Activated naive CD4-positive, alpha-beta T cell treated with anti-CD3 and anti-CD28 coated beads, Interleukin-2, amount 10 ng/mL, durations not matched to agents 7 days and 5 days (primary cell): ENCODE data around the gene WDR4.
A peak's percentile ranks its signal among the peaks of the same experiment; 100 is the strongest.
"Not testable (repeated sequence)": the region's sequence is repeated elsewhere in the genome, so short reads cannot be mapped to it uniquely, and the experiment has no call there.

Experiments
- CTCF ChIA-PET: fragments of 350-600 bp; sonication (Branson Sonifier 250); formaldehyde crosslinking; loops from one replicate; lab custom pipeline; 2021; ENCODE audit warnings: antibody characterized with exemption; lab: Charles Lee
- DNase-seq: peaks from one replicate; pipeline ENCODE4 v3.0.0-alpha.2; 2020
- H3K27ac Mint-ChIP-seq: one replicate; pipeline ENCODE4 v1.8.0; 2021; ENCODE audit warnings: mild to moderate bottlenecking, moderate library complexity, mixed read lengths
- H3K27me3 Mint-ChIP-seq: one replicate; pipeline ENCODE4 v1.8.0; 2021; ENCODE audit warnings: mild to moderate bottlenecking, mixed read lengths
- H3K36me3 Mint-ChIP-seq: one replicate; pipeline ENCODE4 v1.8.0; 2021; ENCODE audit warnings: mixed read lengths
- H3K4me1 Mint-ChIP-seq: one replicate; pipeline ENCODE4 v1.8.0; 2021; ENCODE audit warnings: mixed read lengths
- H3K4me3 Mint-ChIP-seq: one replicate; pipeline ENCODE4 v1.8.0; 2021; ENCODE audit warnings: mild to moderate bottlenecking, moderate library complexity, mixed read lengths
- H3K9me3 Mint-ChIP-seq: one replicate; pipeline ENCODE4 v1.8.0; 2021; ENCODE audit warnings: mixed read lengths

WDR4 gene

DNA sequence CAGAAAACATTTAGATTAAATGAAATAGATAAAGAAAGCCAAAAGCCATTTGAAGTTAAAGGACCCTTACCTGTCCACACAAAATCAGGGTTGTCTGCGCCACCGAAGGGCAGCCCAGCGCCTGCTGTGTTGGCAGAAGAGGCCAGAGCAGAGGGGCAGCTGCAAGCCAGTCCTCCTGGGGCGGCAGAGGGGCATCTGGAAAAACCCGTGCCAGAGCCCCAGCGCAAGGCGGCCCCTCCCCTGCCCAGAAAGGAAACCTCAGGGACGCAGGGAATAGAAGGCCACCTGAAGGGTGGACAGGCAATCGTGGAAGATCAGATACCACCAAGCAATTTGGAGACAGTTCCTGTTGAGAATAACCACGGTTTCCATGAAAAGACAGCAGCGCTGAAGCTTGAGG, 24.5 kb upstream of the WDR4 start:
- no peak for DNase-seq
- H3K27me3 Mint-ChIP-seq = no peaks in the 10 kb centered on the region
- peaks cover 32% of the 10 kb centered on the region for H3K36me3 Mint-ChIP-seq
- H3K4me1 Mint-ChIP-seq = no peaks in the 10 kb centered on the region
- H3K9me3 Mint-ChIP-seq = no peaks in the 10 kb centered on the region
- H3K4me3 Mint-ChIP-seq = no peak overlapping the region
- CTCF ChIA-PET = no interaction called here
- H3K27ac Mint-ChIP-seq = no peak overlapping the region

DNA sequence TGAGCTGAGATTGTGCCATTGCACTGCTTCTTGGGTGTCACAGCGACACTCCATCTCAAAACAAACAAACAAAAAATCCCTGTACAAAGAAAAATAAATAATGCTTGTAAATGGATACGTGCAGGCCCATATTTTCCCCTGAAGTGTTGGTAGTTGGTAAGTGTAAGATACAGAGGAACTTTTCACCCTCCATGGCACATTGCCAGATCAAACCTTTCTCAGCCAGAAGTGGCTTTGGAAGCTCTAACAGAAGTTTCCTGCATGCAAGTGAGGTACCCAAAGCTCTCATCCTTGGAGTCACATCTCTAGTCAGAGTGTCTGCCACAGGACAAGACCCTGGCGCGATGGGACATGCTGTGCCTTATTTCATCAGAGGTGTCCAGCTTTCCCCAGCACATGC, 21.1 kb upstream of the WDR4 start:
- H3K27ac Mint-ChIP-seq = no peak overlapping the region
- CTCF ChIA-PET = no interaction called here
- no peak for DNase-seq
- no peak overlapping the region for H3K4me3 Mint-ChIP-seq
- H3K9me3 Mint-ChIP-seq = no peaks in the 10 kb centered on the region
- no peaks in the 10 kb centered on the region for H3K27me3 Mint-ChIP-seq
- H3K4me1 Mint-ChIP-seq = no peaks in the 10 kb centered on the region
- H3K36me3 Mint-ChIP-seq = peaks cover 29% of the 10 kb centered on the region

DNA sequence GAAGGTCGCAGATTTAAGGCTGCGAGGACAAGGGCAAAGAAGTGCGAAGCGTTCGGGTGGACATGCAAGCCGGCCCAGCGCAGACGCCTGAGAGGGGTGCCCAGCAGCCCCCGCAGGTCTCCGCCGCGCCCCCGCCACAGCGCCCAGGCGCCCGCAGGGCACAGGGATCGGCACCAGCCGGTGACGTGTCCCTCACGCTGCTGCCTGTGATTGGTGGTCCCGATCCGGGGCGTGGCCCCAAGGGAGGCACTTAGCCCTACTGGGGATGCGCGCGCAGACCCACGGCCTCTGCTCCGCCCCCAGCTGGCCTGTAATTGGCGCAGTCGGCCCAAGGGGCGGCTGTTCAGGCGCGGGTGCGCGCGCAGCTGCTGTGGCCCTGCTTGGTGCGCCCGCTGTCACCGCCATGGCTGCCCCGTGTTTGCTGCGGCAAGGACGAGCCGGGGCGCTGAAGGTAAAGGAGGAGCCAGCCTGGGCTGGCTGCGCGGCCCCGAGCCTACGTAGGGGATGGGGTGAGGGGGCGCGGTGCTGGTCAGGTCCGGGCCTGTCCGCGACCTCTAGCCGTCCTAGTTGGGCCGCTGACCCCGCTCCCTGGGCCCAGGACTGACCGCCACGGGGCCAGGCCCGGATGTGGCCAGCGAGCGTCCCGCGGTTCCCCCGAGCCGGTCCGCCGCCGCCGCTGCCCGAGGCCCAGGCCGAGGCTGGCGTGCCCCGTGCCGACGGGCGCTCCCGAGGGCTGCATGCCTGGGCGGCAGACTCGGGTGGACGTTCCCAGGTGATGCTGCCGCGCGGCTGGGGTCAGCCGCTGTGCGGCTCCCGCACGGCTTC, 13.8 kb upstream of the WDR4 start, which contains the start of gene NDUFV3:
TSS of gene NDUFV3 (plus strand) at position 379 of the 825 bp plus-strand sequence. CDS start at position 404, 25 bp downstream.
- no peaks in the 10 kb centered on the region for H3K27me3 Mint-ChIP-seq

DNA sequence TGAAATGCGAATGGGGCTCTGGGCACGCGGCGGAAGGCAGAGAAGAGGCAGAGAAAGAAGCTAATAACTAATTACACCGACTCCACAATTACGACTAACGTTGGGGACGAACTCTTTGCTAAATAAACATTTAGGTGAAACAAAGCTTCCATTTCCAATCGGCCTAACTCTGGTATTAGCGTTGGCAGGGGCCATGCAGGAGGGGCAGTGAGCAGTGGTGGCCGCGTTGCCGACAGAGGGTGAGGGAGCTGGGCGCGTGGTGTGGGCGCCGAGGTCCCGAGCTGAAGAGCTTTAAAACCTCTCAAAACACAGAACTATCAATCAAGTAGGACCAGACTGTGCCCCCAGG, 13.2 kb upstream of the WDR4 start:
- CTCF ChIA-PET = interaction anchor here (1.2 to 2.2 kb wide), 2 partner anchors 11 to 299 kb away, joined by 3 to 6 read pairs; no protein-coding TSS in a partner anchor
- no peaks in the 10 kb centered on the region for H3K9me3 Mint-ChIP-seq
- peak overlapping the region; percentile 81 for H3K4me3 Mint-ChIP-seq
- peaks cover 12% of the 10 kb centered on the region for H3K4me1 Mint-ChIP-seq
- peak overlapping the region; percentile 94 for H3K27ac Mint-ChIP-seq
- H3K27me3 Mint-ChIP-seq = no peaks in the 10 kb centered on the region
- no peak for DNase-seq
- H3K36me3 Mint-ChIP-seq = peaks cover 9% of the 10 kb centered on the region

More for the DNA sequence above, 13.8 kb upstream of the WDR4 start, which contains the start of gene NDUFV3:
- Mint-ChIP-seq H3K9me3 (no peaks in the 10 kb centered on the region), H3K4me3 (peak within 1 kb of the TSS; percentile 84), H3K4me1 (peaks cover 12% of the 10 kb centered on the region), H3K36me3 (peaks cover 10% of the 10 kb centered on the region), H3K27ac (peak within 1 kb of the TSS; percentile 94)
- CTCF ChIA-PET = interaction anchor here (1.2 to 2.2 kb wide), 2 partner anchors 12 to 300 kb away, joined by 3 to 6 read pairs; no protein-coding TSS in a partner anchor
- peak; percentile 100 for DNase-seq

DNA sequence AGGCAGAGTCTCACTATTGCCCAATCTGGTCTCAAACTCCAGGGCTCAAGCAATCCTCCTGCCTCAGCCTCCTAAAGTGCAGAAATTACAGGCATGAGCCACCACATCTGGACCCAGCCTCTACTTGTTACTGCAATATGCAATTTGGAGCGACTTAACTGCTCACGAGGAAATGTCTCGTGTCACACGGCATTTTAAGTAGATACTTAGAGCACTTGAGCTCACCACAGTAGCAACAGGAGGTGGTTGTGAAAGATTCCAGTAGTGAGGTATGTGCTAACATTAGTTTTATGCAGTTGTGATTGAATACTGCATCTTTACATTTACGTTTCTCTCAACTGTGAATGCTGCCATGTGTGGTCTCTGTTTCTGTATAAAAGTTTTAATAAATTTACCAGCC, 8.0 kb upstream of the WDR4 start:
- Mint-ChIP-seq H3K27ac (no peak overlapping the region), H3K36me3 (no peaks in the 10 kb centered on the region), H3K4me1 (peaks cover 2% of the 10 kb centered on the region), H3K4me3 (no peak overlapping the region), H3K9me3 (no peaks in the 10 kb centered on the region), H3K27me3 (no peaks in the 10 kb centered on the region)
- DNase-seq = no peak
- CTCF ChIA-PET = no interaction called here

DNA sequence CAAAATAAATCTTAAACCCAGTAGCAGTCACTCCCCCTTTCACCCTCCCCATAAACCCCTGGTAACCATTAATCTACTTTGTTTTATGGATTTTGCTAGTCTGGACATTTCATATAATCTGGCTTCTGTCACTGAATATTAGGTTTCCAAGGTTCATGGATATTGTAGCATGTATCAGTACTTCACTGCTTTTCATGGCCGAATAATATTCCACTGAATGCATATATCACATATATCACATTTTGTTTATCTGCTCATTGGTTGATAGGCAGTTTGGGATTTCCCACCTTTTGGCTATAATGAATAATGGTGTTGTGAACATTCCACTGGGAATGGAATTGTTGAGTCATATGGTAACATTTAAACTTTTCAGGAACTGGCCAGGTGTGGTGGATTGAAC, 4.6 kb upstream of the WDR4 start:
- CTCF ChIA-PET = no interaction called here
- no peak for DNase-seq
- Mint-ChIP-seq H3K4me1 (peaks cover 20% of the 10 kb centered on the region), H3K4me3 (no peak overlapping the region), H3K27me3 (peaks cover 5% of the 10 kb centered on the region), H3K27ac (no peak overlapping the region), H3K9me3 (no peaks in the 10 kb centered on the region), H3K36me3 (peaks cover 4% of the 10 kb centered on the region)

DNA sequence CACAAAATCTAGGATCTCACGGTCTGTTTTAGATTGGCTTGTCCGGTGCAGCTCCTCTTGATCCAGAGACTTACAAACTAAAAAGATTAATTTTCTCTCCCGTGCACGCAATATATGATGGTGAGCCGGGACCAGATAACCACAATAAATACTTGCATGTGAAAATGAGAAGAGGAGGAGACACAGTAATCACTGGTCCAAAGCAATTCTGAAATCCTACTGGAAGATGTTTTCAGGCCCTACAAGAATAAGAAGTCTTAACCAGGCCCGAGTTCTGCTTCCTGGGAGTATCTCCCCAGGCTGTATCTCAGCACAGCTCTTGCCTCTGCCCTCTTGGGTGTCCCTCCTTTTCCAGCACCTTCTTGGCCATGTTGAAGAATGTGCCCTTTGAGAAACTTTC, 1.0 kb upstream of the WDR4 start:
- Mint-ChIP-seq H3K36me3 (peaks cover 11% of the 10 kb centered on the region), H3K4me1 (peaks cover 36% of the 10 kb centered on the region), H3K9me3 (no peaks in the 10 kb centered on the region), H3K27me3 (peaks cover 5% of the 10 kb centered on the region), H3K4me3 (peak overlapping the region; percentile 96), H3K27ac (peak overlapping the region; percentile 93)
- CTCF ChIA-PET = interaction anchor here (1.2 kb wide), 1 partner anchor 225 kb away, joined by 3 read pairs; no protein-coding TSS in a partner anchor
- no peak for DNase-seq

DNA sequence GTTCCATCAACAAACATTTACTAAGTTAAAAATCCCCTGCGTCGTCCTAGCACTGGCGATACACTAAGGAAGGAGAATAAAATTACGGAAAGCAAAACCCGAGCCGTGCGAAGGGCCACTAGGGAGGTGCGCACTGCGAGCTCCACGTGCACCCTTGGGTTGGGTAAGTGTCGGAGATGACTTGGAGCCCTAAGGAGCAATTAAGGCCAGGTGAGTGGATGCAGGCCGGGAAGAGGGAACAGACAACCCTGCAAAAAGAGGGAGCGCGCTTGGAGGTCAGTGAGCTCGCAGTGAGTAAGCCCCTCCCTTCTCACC, 704 bp downstream of the WDR4 start:
- Mint-ChIP-seq H3K36me3 (peaks cover 18% of the 10 kb centered on the region), H3K4me3 (peak overlapping the region; percentile 96), H3K4me1 (peaks cover 36% of the 10 kb centered on the region), H3K27ac (peak overlapping the region; percentile 93), H3K9me3 (no peaks in the 10 kb centered on the region), H3K27me3 (peaks cover 5% of the 10 kb centered on the region)
- no peak for DNase-seq
- CTCF ChIA-PET = no interaction called here

DNA sequence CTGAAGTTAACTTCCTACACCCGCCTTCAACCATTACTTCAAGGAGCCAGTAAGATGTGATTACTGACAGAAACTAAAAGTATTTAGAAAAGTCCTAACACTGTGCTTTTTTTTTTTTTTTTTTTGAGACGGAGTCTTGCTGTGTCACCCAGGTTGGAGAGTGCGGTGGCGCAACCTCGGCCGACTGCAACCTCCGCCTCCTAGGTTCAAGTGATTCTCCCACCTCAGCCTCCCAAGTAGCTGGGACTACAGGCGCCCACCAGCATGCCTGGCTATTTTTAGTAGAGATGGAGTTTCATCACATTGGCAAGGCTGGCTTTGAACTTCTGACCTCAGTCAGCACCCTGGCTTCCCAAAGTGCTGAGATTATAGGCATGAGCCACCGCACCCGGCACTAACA, 3.5 kb downstream of the WDR4 start:
- CTCF ChIA-PET, H3K4me3 Mint-ChIP-seq, H3K27me3 Mint-ChIP-seq, H3K27ac Mint-ChIP-seq, H3K9me3 Mint-ChIP-seq, DNase-seq: not testable (repeated sequence)
- H3K4me1 Mint-ChIP-seq = peaks cover 30% of the 10 kb centered on the region
- peaks cover 31% of the 10 kb centered on the region for H3K36me3 Mint-ChIP-seq

DNA sequence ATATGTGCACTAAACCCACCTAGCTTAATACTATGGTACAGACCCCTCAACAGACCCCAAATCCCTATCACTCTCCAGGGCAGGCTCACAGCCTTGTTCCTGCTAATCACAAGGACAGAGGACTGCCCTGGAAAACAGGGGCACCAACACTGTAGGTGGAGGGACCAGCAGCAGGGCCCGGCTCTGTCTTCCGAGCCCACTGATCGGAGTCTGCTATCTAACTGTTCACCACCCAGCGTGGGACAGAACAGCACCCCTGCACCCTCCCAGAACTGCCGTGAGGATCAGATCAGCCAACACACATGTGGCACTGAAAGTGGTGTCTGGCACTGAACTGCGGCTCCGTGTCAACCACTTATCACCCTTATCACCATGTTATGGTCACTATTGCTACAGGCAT, 6.2 kb downstream of the WDR4 start:
- Mint-ChIP-seq H3K36me3 (peaks cover 41% of the 10 kb centered on the region), H3K4me3 (no peak overlapping the region), H3K4me1 (peaks cover 10% of the 10 kb centered on the region), H3K27me3 (no peaks in the 10 kb centered on the region), H3K9me3 (no peaks in the 10 kb centered on the region), H3K27ac (no peak overlapping the region)
- DNase-seq = no peak
- CTCF ChIA-PET = no interaction called here

DNA sequence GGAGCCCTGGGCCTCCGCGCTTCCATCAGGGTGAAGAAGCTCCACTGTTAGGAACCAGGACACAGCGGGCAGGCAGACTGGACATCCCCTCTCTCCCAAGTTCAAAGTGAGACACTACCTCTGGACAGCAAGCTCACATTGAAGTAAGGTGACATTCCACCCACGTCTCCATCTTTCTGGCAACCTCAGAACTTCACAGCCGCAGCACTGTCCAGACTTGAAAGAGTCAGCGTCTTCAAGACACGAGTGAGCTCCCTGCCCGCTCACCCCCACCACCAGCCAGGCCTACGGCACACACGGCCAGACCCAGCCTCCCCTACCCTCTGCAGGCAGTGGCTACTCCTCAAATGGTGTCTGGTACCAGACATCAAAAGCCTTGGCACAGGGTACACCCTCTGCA, 11.1 kb downstream of the WDR4 start:
- H3K27me3 Mint-ChIP-seq = no peaks in the 10 kb centered on the region
- no peaks in the 10 kb centered on the region for H3K9me3 Mint-ChIP-seq
- no peak overlapping the region for H3K27ac Mint-ChIP-seq
- H3K4me1 Mint-ChIP-seq = peaks cover 8% of the 10 kb centered on the region
- H3K36me3 Mint-ChIP-seq = peaks cover 40% of the 10 kb centered on the region
- H3K4me3 Mint-ChIP-seq = no peak overlapping the region
- no peak for DNase-seq
- CTCF ChIA-PET = no interaction called here

DNA sequence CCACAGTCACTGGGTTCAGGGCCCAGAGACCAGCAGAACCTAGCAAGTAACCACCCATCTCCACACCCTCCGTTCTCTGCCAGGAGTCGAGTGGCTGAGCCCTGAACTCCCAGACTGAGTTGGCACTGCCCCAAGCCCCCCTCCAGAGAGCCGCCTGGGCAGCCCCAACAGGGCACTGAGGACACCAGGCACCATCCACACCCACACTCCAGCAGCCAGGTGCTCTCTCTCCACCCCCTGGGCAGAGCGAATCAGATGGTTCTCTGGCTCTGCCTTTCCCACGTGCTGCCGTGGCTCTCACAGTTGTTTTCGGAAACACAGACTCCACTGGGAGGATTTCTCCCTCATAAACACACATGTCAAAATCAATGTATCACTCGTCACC, 13.6 kb downstream of the WDR4 start:
- Mint-ChIP-seq H3K36me3 (peaks cover 39% of the 10 kb centered on the region), H3K4me3 (no peak overlapping the region), H3K9me3 (no peaks in the 10 kb centered on the region), H3K27ac (no peak overlapping the region), H3K27me3 (no peaks in the 10 kb centered on the region), H3K4me1 (peaks cover 8% of the 10 kb centered on the region)
- CTCF ChIA-PET = no interaction called here
- no peak for DNase-seq

DNA sequence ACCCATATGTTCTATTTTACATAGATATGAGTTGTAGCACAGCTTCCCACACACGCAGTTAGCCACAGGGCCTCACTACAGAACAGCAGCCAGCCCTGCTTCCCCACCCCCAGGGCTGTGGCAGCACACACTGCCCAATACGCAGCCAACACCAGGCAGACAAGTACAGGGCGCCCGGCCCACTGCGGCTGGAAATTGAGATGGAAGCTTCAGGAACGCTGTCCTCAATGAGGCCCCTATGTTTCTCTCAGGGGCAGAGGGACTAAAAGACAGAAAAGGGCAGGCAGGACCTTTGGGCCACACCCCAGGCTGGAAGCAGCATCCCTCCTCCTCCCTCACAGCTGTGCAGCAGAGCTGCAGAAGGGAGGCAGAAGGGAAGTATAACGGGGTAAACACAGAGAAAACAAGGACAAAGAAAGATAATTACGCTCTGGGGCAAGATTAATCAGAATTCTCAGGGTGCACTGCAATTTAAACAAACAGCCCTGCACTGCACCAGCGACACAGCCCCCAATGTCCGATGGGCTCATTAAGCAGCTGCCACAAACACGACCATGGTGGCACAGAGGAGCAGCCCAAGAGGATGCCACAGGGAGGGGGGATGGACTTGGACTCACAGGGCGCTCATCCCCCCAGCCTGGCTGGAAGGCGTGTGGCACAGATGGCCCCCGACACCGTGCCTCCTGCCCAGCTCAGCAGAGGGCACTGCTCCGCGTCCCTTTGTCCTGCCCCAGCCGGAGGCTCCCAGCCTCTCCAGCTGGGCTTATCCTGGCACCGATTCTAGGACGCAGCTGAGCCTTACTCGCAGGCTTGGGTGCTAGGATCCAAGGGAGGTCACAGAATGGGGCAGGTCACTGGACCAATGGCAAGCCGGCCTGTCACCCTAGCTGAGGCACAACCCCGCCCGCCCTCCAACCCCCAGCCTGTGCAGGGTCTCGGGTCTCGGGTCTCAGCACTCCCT, 14.2 kb downstream of the WDR4 start:
- H3K27ac Mint-ChIP-seq = no peak overlapping the region
- no peaks in the 10 kb centered on the region for H3K9me3 Mint-ChIP-seq
- H3K27me3 Mint-ChIP-seq = no peaks in the 10 kb centered on the region
- no peak for DNase-seq
- H3K36me3 Mint-ChIP-seq = peaks cover 40% of the 10 kb centered on the region
- CTCF ChIA-PET = interaction anchor here (1.6 kb wide), 1 partner anchor 21 kb away, joined by 3 read pairs; no protein-coding TSS in a partner anchor
- H3K4me3 Mint-ChIP-seq = no peak overlapping the region
- peaks cover 8% of the 10 kb centered on the region for H3K4me1 Mint-ChIP-seq

DNA sequence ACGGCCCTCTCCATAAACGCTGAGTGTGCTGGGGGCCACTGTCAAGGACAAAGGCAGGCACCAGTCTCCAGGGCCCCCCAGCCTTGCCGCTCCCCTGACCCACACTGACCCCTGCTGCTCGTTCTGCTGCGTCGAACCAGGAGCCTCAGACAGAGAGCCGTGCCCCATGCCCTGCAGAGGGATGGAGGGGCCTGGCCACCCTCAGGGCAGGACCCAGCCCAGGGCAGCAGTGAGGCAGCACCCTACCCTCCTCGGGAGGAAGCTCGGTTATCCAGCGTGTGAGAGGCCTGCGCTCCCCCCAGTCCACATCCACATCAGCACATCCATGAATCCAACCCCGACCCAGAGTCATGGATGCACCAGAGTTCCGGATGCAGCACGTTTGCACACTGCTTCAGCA, 15.1 kb downstream of the WDR4 start:
- no peaks in the 10 kb centered on the region for H3K9me3 Mint-ChIP-seq
- H3K36me3 Mint-ChIP-seq = peaks cover 34% of the 10 kb centered on the region
- H3K27me3 Mint-ChIP-seq = no peaks in the 10 kb centered on the region
- CTCF ChIA-PET = interaction anchor here (0.6 to 1.6 kb wide), 2 partner anchors 20 to 700 kb away, joined by 3 read pairs; no protein-coding TSS in a partner anchor
- no peak overlapping the region for H3K27ac Mint-ChIP-seq
- no peak overlapping the region for H3K4me3 Mint-ChIP-seq
- peaks cover 8% of the 10 kb centered on the region for H3K4me1 Mint-ChIP-seq
- DNase-seq = no peak
